ENCODE measurements around the gene EVA1B. TPM values are rescaled to one million over a fixed set of nuclear protein-coding genes. Genes with fewer than 3 reads are reported as not detected.
A peak's percentile ranks its signal among the peaks of the same experiment; 100 is the strongest.

EVA1B gene
- total and polyA plus RNA-seq, 10 of the 15 experiments (the other 5 are each of a cell fraction or from before 2014, with no cell fraction given), result 0.15 to 6.4 (median 3.0) TPM; not detected in 2

GRCh38 chr1:36322041-36322785, 1.2 kb downstream of the EVA1B start:
- DNase-seq (ENCODE audit: low read depth, low spot score) (no peak), ATAC-seq (no peak), FAIRE-seq (no peak)
- Histone ChIP-seq H3K36me3 (ENCODE audit: control insufficient read depth in 2 of 2, insufficient read depth in 2 of 2, low read length in 1 of 2) (no peaks in the 10 kb centered on the region), H3K4me3 (peak overlapping the region; percentile 70; the same call in 1 of the 2 replicates), H2AFZ (ENCODE audit: control insufficient read depth, low read depth, low read length) (no peak overlapping the region), H3K4me2 (ENCODE audit: control insufficient read depth, insufficient read depth) (peak overlapping the region; percentile 89; the same call in 1 of the 2 replicates), H4K20me1 (ENCODE audit: control insufficient read depth, insufficient read depth) (no peaks in the 10 kb centered on the region; the same call in 1 of the 2 replicates), H3K79me2 (ENCODE audit: control insufficient read depth, insufficient read depth, low read length) (no peaks in the 10 kb centered on the region), H3K4me1 (ENCODE audit: control insufficient read depth, insufficient read depth, low read length) (peaks cover 24% of the 10 kb centered on the region), H3K27ac (ENCODE audit: control insufficient read depth, insufficient read depth) (no peak overlapping the region), H3K9ac (ENCODE audit: control insufficient read depth, insufficient read depth, low read length) (no peak overlapping the region), H3K27me3 (replicated peaks in 1 of 2; ENCODE audit: control insufficient read depth in 2 of 2, insufficient read depth in 2 of 2, low read length in 1 of 2) (no peaks in the 10 kb centered on the region), H3K9me3 (replicated peaks; ENCODE audit: control insufficient read depth, insufficient read depth, low read length) (no peaks in the 10 kb centered on the region)
- ChIA-PET POLR2A (interaction anchor here (0.6 to 0.8 kb wide), 2 partner anchors 14 to 50 kb away, joined by 4 to 5 read pairs; no protein-coding TSS in a partner anchor), CTCF (interaction anchor here (1.0 to 1.2 kb wide), 2 partner anchors 44 to 134 kb away, joined by 3 read pairs; no protein-coding TSS in a partner anchor), SMC1A (ENCODE audit: uncharacterized antibody, unreplicated experiment) (interaction anchor here (0.9 kb wide), 1 partner anchor 96 kb away, joined by 3 read pairs; no protein-coding TSS in a partner anchor), RAD21 (ENCODE audit: unreplicated experiment) (interaction anchor here (0.6 kb wide), 1 partner anchor 50 kb away, joined by 4 read pairs; no protein-coding TSS in a partner anchor)
- intact Hi-C loops (cut with micrococcal nuclease; ENCODE audit: unreplicated experiment), result no loop called here
- no TSS peak for BruUV-seq (replicated peaks)
- 0 out of 2 replicates have a peak, but pooled peaks have one; percentile 37 for TF ChIP-seq GATAD2B (conservative IDR thresholded peaks at IDR 0.05; ENCODE audit: low read depth)
- no peak for TF ChIP-seq SKIL (IDR thresholded peaks at IDR 0.05; ENCODE audit: low read depth, poor library complexity, severe bottlenecking)
- in situ Hi-C loops (cut with MboI), result no loop called here
- 92% methylated on average over 23 of the region's 67 CpGs for WGBS (ENCODE audit: insufficient coverage, insufficient replicate concordance, low lambda C conversion rate, missing lambda C conversion rate)

All from GM12878 (cell line).